Endometrial microvascular endothelial cells (primary cell): Measurements from ENCODE around the gene RAF1. TPM values are rescaled to one million over a fixed set of nuclear protein-coding genes. Genes with fewer than 3 reads are reported as not detected.
"Not testable (repeated sequence)": the region's sequence is repeated elsewhere in the genome, so short reads cannot be mapped to it uniquely, and the experiment has no call there.

Experiments
- in situ Hi-C: cut with HindIII; loops from 2 replicates; pipeline ENCODE4 v1.10.0; 2017; ENCODE audit warnings: low sequenced_read_pairs, low pct_unique_long_range_greater_than_20kb; ENCODE audit errors: inconsistent ontology term
- total RNA-seq: library from RNA; depleted of rRNA; stranded (reverse); fragments of >200 nt; gene quantifications from one replicate; pipeline ENCODE4 v1.2.3, GENCODE V29; 2015; ENCODE audit errors: inconsistent ontology term

Gene RAF1
- total RNA-seq: 71.5 TPM

DNA sequence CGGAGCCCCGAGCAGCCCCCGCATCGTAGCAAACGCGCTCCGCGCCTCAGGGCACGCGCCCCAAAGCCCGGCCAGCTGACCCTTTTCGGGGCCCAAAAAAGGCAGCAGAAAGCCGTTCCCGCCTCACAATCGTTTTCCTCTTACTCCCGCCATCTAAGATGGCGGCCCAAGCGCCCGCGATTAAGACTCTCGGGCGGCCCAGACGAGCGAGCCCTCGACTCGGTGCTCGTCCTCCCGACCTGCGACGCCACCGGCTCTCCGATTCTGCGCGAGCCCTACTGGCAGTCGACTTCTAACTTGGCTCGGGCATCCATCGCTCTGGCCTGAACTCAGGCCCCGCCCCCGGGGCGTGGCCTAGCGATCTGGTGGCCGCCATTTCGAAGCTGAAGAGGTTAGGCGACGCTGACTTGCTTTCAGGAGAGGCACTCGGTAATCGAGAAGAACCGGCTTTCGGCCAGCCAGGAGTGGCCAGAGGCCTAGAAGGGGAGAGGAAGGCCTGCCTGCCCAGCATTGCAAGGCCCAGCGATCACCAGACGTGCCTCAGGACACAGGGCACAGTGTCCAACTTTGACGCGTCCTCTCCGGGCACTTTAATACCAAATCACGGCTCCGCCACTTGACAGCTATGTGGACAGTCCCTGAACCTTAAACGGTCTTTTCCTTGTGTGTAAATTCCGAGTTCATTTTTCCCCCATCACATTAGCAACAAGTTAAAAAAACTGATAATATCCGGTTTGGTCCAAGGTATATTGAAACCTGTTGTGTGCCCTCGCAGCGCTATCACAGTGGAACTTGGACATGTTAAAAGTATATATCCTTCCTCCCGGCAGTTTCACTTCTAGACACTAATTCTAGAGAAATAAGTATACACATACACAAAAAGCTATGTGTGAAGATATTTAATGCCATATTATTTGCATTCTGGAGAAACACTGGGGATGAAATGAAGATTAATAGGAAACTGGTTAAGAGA is at the start of gene RAF1:
RAF1 (minus strand) TSS at position 182 of the 973 bp plus-strand sequence. CDS start 45,396 bp downstream, outside the sequence.
- in situ Hi-C loops: no loop called here

DNA sequence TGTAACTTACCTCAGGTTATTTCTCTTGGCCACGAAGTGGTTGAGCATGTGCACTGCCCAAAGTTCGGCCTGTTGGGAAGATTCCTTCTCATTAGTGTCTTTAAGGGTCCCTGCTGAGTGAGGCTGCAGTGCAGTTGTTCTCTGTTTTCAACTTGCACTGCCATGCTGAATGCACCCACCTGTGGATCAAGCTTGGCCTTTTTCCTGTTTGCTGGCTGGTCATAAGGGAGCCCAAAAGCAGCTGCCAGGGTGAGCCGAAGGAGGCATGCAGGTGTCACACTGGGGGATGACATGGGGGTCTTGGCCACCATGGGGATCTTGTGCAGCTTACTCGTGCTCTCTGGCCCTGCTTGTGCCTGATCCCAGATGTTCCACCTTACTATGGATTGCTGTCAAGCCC is 46.1 kb upstream of the RAF1 start:
- in situ Hi-C loops: no loop called here

DNA sequence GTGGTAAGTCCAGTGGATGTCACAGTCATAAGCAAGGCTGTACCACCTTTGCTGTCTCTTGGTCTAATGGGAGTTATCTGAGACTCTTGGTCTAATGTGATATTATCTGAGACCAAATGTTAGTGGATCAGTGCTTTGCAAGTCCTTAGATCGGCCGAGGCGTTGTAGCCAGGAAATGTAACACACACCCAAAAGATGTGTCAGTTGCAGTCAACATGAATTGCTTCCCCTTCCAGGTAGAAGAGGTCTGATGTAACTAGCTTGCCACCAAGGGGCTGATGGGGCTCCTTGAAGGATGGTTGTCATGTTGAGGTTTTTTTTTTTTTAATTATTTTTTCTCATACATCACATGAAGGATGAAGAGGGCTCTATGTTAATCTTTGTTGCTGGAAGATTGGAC is 45.4 kb upstream of the RAF1 start:
- in situ Hi-C loops: no loop called here

- in situ Hi-C loops: no loop called here
Measured at GRCh38 chr3:12708584-12709192, 44.8 kb upstream of the RAF1 start.

- in situ Hi-C loops: no loop called here
Measured at GRCh38 chr3:12707449-12707848, 43.5 kb upstream of the RAF1 start.

- in situ Hi-C loops: no loop called here
Measured at GRCh38 chr3:12706504-12707253, 42.8 kb upstream of the RAF1 start.

DNA sequence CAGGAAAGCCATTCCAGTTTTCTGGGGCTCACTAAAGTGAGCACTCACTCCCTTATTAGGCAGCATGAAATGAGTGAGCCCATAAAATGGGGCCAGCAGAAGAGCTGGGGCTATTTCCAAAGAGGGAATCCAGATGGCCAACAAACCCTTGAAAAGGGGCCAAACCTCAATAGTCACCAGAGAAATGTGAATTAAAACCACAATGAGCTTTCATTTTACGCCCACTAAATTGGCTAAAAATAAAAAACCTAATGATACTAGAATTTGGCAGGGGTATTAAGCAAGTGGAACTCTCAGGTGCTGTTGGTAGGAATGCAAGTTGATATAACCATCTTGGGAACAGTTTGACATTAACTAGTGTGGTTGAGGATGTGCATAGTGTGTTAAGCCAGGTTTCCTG is 42.1 kb upstream of the RAF1 start:
- in situ Hi-C loops: no loop called here

DNA sequence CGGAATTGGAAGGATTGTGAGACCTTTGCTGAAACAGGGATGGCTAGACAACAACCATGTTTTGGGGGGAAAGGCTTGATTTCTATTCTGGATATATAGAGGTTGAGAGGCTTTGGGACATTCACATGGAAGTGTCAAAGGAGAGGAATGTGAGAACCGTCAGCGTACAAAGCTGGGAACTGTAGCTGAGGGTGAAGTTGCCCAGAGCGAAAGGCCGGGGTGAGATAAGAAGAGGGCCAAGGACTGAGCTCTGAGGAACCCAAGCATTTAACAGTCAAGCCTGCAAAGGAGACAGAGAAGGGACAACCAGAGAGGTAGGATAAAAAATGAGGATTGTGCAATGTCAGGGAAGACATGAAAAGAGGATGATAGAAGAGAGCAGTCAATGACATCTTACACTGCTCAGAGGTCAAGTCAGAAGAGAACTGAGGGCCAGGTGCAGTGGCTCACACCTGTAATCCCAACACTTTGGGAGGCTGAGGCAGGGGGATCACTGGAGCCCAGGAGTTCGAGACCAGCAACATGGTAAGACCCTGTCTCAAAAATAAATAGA is 41.5 kb upstream of the RAF1 start:
- in situ Hi-C loops: no loop called here

GRCh38 chr3:12702501-12702900 is 38.6 kb upstream of the RAF1 start:
- in situ Hi-C loops: no loop called here

DNA sequence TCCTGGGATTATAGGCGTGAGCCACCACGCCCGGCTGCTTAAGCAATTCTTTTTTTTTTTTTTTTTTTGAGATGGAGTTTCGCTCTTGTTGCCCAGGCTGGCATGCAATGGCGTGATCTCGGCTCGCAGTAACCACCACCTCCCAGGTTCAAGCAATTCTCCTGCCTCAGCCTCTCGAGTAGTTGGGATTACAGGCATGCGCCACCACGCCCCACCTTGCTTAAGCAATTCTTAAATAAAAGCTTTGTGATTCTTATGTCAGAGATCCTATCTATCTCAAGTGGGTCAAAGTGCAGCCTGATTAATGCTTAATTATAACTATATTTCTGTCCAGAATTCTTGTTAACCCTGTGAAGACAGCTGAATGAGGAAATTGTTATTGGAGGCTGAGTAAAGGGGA is 37.7 kb upstream of the RAF1 start:
- in situ Hi-C loops: not testable (repeated sequence)

DNA sequence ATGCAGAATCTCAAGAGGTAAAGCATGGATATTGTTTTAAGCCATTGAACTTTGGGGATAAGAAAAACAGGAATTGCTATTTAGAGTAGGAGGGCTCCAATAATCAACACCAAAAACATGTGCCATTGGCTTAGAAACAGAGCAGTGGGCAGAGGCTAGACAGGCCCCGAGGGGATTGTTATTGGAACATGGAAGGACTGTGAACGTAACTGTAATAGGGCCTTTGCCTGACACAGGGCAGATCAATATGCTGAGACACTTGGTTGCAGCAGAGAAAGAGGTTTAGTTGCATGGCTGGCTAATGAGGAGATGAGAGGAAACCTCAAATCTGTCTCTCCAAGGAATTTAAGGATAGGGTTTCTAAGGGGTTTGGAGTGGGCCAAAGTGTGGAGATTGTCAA is 36.9 kb upstream of the RAF1 start:
- in situ Hi-C loops: no loop called here

DNA sequence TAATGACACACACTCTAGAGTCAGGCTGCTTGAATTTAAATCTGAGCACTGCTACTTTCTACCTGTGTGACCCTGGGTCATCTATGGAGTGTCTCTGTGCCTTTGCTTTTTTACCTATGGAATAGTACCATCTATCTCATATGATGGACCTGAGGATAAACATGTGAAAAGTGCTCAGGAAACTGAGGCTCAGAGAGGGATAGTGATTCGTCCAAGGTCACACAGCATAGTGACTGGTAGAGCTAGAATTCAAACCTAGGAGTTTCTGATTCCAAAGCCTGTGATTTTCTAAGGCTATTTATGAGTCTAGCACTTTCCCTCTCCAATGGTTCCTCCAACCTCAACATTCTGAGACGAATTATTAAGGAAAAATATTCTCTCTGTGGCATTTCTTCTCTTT is 32.0 kb upstream of the RAF1 start:
- in situ Hi-C loops: no loop called here

GRCh38 chr3:12695112-12695511 is 31.2 kb upstream of the RAF1 start:
- in situ Hi-C loops: no loop called here

GRCh38 chr3:12692444-12692843 is 28.5 kb upstream of the RAF1 start:
- in situ Hi-C loops: no loop called here

DNA sequence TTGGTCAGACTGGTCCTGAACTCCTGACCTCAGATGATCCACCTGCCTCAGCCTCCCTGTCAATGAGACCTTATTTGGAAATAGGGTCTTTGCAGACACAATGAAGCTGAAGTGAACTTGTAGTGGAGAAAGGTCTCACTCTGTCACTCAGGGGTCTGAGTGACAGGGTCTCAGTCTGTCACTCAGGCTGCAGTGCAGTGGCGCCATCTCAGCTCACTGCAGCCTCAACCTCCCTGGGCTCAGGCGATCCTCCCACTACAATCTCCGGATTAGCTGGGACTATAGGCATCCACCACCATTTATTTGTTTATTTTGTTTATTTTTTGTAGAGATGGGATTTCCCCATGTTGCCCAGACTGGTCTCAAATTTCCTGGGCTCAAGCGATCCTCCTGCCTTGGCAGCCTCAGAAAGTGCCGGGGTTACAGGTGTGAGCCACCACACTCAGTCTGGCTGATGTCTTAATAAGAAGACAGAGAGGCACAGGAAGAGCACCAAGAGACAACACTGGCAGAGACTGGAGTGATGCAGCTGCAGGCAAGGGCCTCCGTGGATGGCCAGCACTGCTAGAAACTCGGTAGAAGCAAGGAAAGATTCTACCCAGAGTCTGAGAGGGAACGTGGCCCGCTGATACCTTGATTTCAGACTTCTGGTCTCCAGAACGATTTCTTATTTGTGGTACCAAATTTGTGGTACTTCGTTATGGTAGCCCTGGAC is 26.2 kb upstream of the RAF1 start:
- in situ Hi-C loops: no loop called here

GRCh38 chr3:12687948-12688347 is 24.0 kb upstream of the RAF1 start:
- in situ Hi-C loops: no loop called here

DNA sequence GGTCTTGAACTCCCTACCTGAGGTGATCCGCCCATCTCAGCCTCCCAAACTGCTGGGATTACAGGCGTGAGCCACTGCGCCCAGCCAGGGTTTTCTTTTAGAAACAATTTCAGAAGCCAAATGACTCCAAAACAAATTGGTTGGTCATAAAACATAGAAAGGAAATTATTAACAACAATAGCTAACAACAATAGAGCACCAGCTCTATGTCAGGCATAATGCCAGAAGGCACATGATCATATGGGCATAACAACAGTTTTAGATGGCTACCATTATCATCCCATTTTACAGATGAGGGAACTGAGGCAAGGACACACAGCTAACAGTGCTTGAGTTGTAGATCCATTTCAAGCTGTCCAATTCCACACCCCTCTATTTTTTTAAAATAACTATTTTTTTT is 22.2 kb upstream of the RAF1 start:
- in situ Hi-C loops: no loop called here

DNA sequence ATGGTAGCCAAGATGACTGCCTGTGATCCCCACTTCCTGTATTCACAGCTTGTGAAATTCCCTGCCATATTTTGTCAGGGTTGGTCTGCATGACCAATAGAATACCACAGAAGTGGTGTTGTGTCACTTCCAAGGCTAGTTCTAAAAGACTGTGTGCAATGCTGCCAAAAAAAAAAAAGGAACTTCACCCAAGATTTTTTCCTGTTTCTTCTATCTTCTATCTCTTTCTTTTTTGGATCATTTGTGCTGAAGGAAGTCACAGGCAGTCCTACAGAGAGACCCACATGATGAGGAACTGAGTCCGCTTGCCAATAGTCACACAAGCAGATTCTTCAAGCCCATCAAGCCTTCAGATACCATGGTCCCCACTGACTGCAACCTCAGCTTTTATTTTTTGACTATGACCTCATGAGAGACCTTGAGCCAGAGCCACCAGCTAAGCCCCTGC is 18.1 kb upstream of the RAF1 start:
- in situ Hi-C loops: no loop called here
